Measurements from ENCODE around the gene RASSF1. TPM values are rescaled to one million over a fixed set of nuclear protein-coding genes. Genes with fewer than 3 reads are reported as not detected.

The RASSF1 gene
- total and polyA plus RNA-seq, 2 donors (not counting 3 experiments of a cell fraction or from before 2014, with no cell fraction given) = 31.9 to 59.7 TPM

DNA sequence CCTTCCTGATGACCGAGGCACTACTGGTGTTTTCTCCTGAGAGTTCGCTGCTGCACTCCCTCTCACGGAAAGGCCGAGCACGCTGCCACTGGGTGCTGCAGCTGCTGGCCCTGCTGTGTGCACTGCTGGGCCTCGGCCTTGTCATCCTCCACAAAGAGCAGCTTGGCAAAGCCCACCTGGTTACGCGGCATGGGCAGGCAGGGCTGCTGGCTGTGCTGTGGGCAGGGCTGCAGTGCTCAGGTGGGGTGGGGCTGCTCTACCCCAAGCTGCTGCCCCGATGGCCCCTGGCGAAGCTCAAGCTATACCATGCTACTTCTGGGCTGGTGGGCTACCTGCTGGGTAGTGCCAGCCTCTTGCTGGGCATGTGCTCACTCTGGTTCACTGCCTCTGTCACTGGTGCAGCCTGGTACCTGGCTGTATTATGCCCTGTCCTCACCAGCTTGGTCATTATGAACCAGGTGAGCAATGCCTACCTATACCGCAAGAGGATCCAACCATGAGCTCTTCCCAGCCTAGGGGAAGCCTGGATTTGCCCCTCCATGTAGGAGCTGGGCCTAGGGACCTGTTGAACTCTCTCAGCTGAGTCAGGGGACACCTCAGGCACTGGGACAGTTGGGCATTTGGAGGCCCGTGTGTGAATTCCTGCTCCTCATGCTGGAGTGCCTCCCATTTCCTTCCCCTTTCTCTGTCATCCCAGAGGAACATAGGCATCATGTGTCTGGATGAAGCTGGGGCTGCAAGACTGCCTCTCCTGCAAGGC lies 12.8 kb upstream of the RASSF1 start:
- TF ChIP-seq, protein P1, sequence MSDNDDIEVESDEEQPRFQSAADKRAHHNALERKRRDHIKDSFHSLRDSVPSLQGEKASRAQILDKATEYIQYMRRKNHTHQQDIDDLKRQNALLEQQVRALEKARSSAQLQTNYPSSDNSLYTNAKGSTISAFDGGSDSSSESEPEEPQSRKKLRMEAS (IDR thresholded peaks at IDR 0.05; ENCODE audit: insufficient read depth, insufficient read length) = no peak
- TF ChIP-seq POLR2AphosphoS5 (IDR thresholded peaks at IDR 0.05; ENCODE audit: insufficient read depth, low read depth, low read length) = no peak
- no peak for TF ChIP-seq FOS (IDR thresholded peaks at IDR 0.05; ENCODE audit: borderline replicate concordance, insufficient read depth, low read length)
- FAIRE-seq (no peak), DNase-seq (ENCODE audit: low read depth, low spot score) (no peak)
- peaks cover 8 to 28% of the 10 kb centered on the region in 2 experiments for H3K36me3 ChIP-seq (ENCODE audit: control insufficient read depth in 2 of 2, extremely low read depth in 1 of 2, insufficient read depth in 2 of 2, low read length in 2 of 2)
- no peaks in the 10 kb centered on the region for H3K27me3 ChIP-seq (ENCODE audit: control insufficient read depth in 2 of 2, insufficient read depth in 2 of 2, low read length in 2 of 2)
- intact Hi-C loops (cut with micrococcal nuclease) = no loop called here
- no peak overlapping the region for H2AFZ ChIP-seq (ENCODE audit: low read depth, low read length)
- ChIA-PET POLR2A (interaction anchor here (0.7 kb wide), 1 partner anchor 135 kb away, joined by 6 read pairs; no protein-coding TSS in a partner anchor), CTCF (interaction anchor here (0.6 to 2.5 kb wide), 8 partner anchors 9 to 263 kb away, joined by 3 to 11 read pairs (median 3); partner anchors contain the start of genes RASSF1 and TUSC2)
- peaks cover 36% of the 10 kb centered on the region for H3K79me2 ChIP-seq (ENCODE audit: control insufficient read depth, insufficient read depth, low read length)
- no peak overlapping the region for H3K9ac ChIP-seq (replicated peaks; ENCODE audit: extremely low read depth, insufficient read depth, low read length)
- H3K4me3 ChIP-seq (replicated peaks in 1 of 3; ENCODE audit: insufficient read depth in 1 of 3, low read depth in 1 of 3, low read length in 3 of 3) = no peak overlapping the region
- no peak overlapping the region for H3K4me2 ChIP-seq (ENCODE audit: insufficient read depth, low read length)
- dilution Hi-C loops (cut with MboI; ENCODE audit: extremely low pct_ligation_motif_present, low sequenced_read_pairs) = no loop called here
- peaks cover 6% of the 10 kb centered on the region for H4K20me1 ChIP-seq (replicated peaks; ENCODE audit: control insufficient read depth, extremely low read depth, insufficient read depth, low read length)
- no TSS peak for BruUV-seq (replicated peaks)
- H3K4me1 ChIP-seq (ENCODE audit: control insufficient read depth, extremely low read depth, insufficient read depth, low read length) = peaks cover 43% of the 10 kb centered on the region
- no peaks in the 10 kb centered on the region for H3K9me1 ChIP-seq (replicated peaks; ENCODE audit: control insufficient read depth, extremely low read depth, insufficient read depth, low read length)
- no peak overlapping the region for H3K27ac ChIP-seq (ENCODE audit: insufficient read depth, low read depth, low read length)
- no peaks in the 10 kb centered on the region for H3K9me3 ChIP-seq (replicated peaks; ENCODE audit: control insufficient read depth, insufficient read depth, low read length)

- Histone ChIP-seq H3K9me3 (replicated peaks; ENCODE audit: control insufficient read depth, insufficient read depth, low read length) (no peaks in the 10 kb centered on the region), H3K79me2 (ENCODE audit: control insufficient read depth, insufficient read depth, low read length) (peaks cover 29% of the 10 kb centered on the region), H4K20me1 (replicated peaks; ENCODE audit: control insufficient read depth, extremely low read depth, insufficient read depth, low read length) (peaks cover 6% of the 10 kb centered on the region), H3K4me3 (replicated peaks in 1 of 3; ENCODE audit: insufficient read depth in 1 of 3, low read depth in 1 of 3, low read length in 3 of 3) (no peak overlapping the region), H3K27me3 (ENCODE audit: control insufficient read depth in 2 of 2, insufficient read depth in 2 of 2, low read length in 2 of 2) (no peaks in the 10 kb centered on the region), H2AFZ (ENCODE audit: low read depth, low read length) (no peak overlapping the region), H3K36me3 (ENCODE audit: control insufficient read depth in 2 of 2, extremely low read depth in 1 of 2, insufficient read depth in 2 of 2, low read length in 2 of 2) (peaks cover 8 to 31% of the 10 kb centered on the region in 2 experiments), H3K4me2 (ENCODE audit: insufficient read depth, low read length) (no peak overlapping the region), H3K9ac (replicated peaks; ENCODE audit: extremely low read depth, insufficient read depth, low read length) (no peak overlapping the region), H3K4me1 (ENCODE audit: control insufficient read depth, extremely low read depth, insufficient read depth, low read length) (peaks cover 36% of the 10 kb centered on the region), H3K9me1 (replicated peaks; ENCODE audit: control insufficient read depth, extremely low read depth, insufficient read depth, low read length) (no peaks in the 10 kb centered on the region), H3K27ac (ENCODE audit: insufficient read depth, low read depth, low read length) (no peak overlapping the region)
- DNase-seq (ENCODE audit: low read depth, low spot score) (no peak), FAIRE-seq (peak; percentile 47)
- TF ChIP-seq FOS (IDR thresholded peaks at IDR 0.05; ENCODE audit: borderline replicate concordance, insufficient read depth, low read length) (no peak), MYC (IDR thresholded peaks at IDR 0.05; ENCODE audit: low read depth, low read length) (no peak), POLR2AphosphoS5 (IDR thresholded peaks at IDR 0.05; ENCODE audit: insufficient read depth, low read depth, low read length) (no peak), GATA2 (IDR thresholded peaks at IDR 0.05; ENCODE audit: insufficient read depth, insufficient read length, low read depth, low read length) (no peak), EZH2 (IDR thresholded peaks at IDR 0.05; ENCODE audit: borderline replicate concordance, low read depth, low read length, severe bottlenecking) (no peak)
- TF ChIP-seq, protein P2, sequence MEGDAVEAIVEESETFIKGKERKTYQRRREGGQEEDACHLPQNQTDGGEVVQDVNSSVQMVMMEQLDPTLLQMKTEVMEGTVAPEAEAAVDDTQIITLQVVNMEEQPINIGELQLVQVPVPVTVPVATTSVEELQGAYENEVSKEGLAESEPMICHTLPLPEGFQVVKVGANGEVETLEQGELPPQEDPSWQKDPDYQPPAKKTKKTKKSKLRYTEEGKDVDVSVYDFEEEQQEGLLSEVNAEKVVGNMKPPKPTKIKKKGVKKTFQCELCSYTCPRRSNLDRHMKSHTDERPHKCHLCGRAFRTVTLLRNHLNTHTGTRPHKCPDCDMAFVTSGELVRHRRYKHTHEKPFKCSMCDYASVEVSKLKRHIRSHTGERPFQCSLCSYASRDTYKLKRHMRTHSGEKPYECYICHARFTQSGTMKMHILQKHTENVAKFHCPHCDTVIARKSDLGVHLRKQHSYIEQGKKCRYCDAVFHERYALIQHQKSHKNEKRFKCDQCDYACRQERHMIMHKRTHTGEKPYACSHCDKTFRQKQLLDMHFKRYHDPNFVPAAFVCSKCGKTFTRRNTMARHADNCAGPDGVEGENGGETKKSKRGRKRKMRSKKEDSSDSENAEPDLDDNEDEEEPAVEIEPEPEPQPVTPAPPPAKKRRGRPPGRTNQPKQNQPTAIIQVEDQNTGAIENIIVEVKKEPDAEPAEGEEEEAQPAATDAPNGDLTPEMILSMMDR (IDR thresholded peaks at IDR 0.05; ENCODE audit: extremely low read depth in 1 of 2, insufficient read depth in 1 of 2, low read depth in 1 of 2, low read length in 2 of 2) = peak; percentile 6 to 24
- no TSS peak for BruUV-seq (replicated peaks)
- CTCF ChIA-PET = interaction anchor here (1.0 to 2.5 kb wide), 5 partner anchors 9 to 190 kb away, joined by 3 to 11 read pairs (median 4); partner anchors contain the start of genes RASSF1 and TUSC2
- dilution Hi-C loops (cut with MboI; ENCODE audit: extremely low pct_ligation_motif_present, low sequenced_read_pairs) (no loop called here), intact Hi-C loops (cut with micrococcal nuclease) (no loop called here)
- POLR2A ChIA-PET = interaction anchor here (0.7 kb wide), 1 partner anchor 134 kb away, joined by 6 read pairs; no protein-coding TSS in a partner anchor
Measured at GRCh38 chr3:50352781-50353180, 12.1 kb upstream of the RASSF1 start.

All from endothelial cell of umbilical vein (primary cell).